OCI-LY3 (cell line): ENCODE data around the gene GNG12.
A peak's percentile ranks its signal among the peaks of the same experiment; 100 is the strongest.

ENCODE experiments used
- H2AFZ ChIP-seq: fragments of 200-600, 300-600 bp; shearing (Covaris generic); 2 replicates; pipeline ENCODE4 v1.6.0; 2014; ENCODE audit warnings: antibody characterized with exemption, low read depth, low read length
- H3K27ac ChIP-seq: fragments of 200-600, 300-600 bp; sonication (generic); 2 replicates; pipeline ENCODE4 v1.5.1; 2014; ENCODE audit warnings: mild to moderate bottlenecking, low read length, moderate library complexity, mixed read lengths
- H3K27me3 ChIP-seq: fragments of 200-600, 300-600 bp; sonication (generic); 2 replicates; pipeline ENCODE4 v1.6.1; 2014; ENCODE audit warnings: low read depth, low read length, mixed read lengths
- H3K36me3 ChIP-seq: fragments of 200-600, 300-600 bp; sonication (generic); replicated peaks from 2 replicates; pipeline ENCODE3; 2014; ENCODE audit warnings: low read depth, low read length, mixed read lengths
- H3K4me1 ChIP-seq: fragments of 300-600, 200-600 bp; sonication (generic); 2 replicates; pipeline ENCODE4 v1.6.1; 2014; ENCODE audit warnings: low read length, mixed read lengths
- H3K4me2 ChIP-seq: fragments of 200-600, 300-600 bp; sonication (generic); 2 replicates; pipeline ENCODE4 v1.6.1; 2014; ENCODE audit warnings: low read length, mixed read lengths
- H3K4me3 ChIP-seq: fragments of 300-600, 200-600 bp; sonication (generic); 2 replicates; pipeline ENCODE4 v1.5.1; 2014; ENCODE audit warnings: antibody characterized with exemption, mild to moderate bottlenecking, low read length, moderate library complexity
- H3K79me2 ChIP-seq: fragments of 300-600, 200-600 bp; shearing (Covaris generic); 2 replicates; pipeline ENCODE4 v1.6.1; 2014; ENCODE audit warnings: mild to moderate bottlenecking, low read length, mixed read lengths
- H3K9ac ChIP-seq: fragments of 300-600, 200-600 bp; shearing (Covaris generic); 2 replicates; pipeline ENCODE4 v1.6.0; 2014; ENCODE audit warnings: mild to moderate bottlenecking, low read length, moderate library complexity
- H3K9me3 ChIP-seq: fragments of 200-600, 300-600 bp; shearing (Covaris generic); 2 replicates; pipeline ENCODE4 v1.6.1; 2014; ENCODE audit warnings: low read length, mixed read lengths; ENCODE audit not compliant: insufficient read depth
- H4K20me1 ChIP-seq: fragments of 200-600, 300-600 bp; sonication (generic); 2 replicates; pipeline ENCODE4 v1.6.1; 2016; ENCODE audit warnings: low read length, mixed read lengths; ENCODE audit not compliant: insufficient read depth
- EZH2phosphoT487 ChIP-seq: fragments of 200-600 bp; shearing (Covaris generic); IDR thresholded peaks from 2 replicates; pipeline ENCODE4 v1.6.1; 2018; ENCODE audit warnings: antibody characterized with exemption, mixed run types, low read depth
- TF ChIP-seq, protein P1 (sequence below): fragments of 200-600, 300-600 bp; sonication (generic); IDR thresholded peaks from 2 replicates; pipeline ENCODE4 v1.5.1; 2014; ENCODE audit warnings: antibody characterized with exemption, low read length, low read depth

GNG12 gene

DNA sequence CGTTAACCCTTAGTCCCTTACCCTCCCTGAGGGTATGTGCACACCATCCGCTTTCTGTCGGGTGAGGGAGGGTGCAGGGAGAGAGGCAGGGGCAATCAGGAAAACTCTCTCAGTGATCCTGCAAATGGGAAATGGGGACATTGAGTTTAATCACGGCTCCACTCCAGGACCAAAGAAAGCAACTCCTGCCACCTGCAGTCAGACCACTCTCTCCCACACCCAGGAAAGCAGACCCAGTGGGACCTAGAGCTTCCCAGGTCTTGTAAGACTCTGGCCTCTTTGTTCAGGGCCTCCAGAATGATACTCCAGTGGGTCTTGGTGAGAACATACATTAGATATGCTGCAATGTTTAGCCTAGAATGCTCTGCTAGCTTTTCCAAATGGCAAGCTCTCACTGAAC lies 71.5 kb downstream of the GNG12 start:
- Histone ChIP-seq H3K27ac (no peak overlapping the region), H3K9me3 (no peaks in the 10 kb centered on the region), H3K4me2 (no peak overlapping the region), H2AFZ (no peak overlapping the region), H3K79me2 (no peaks in the 10 kb centered on the region), H3K36me3 (no peaks in the 10 kb centered on the region), H3K27me3 (no peaks in the 10 kb centered on the region), H3K4me1 (peaks cover 7% of the 10 kb centered on the region; the same call in 1 of the 2 replicates), H3K9ac (no peak overlapping the region), H4K20me1 (no peaks in the 10 kb centered on the region), H3K4me3 (no peak overlapping the region)
- TF ChIP-seq EZH2phosphoT487: no peak
- TF ChIP-seq, protein P1, sequence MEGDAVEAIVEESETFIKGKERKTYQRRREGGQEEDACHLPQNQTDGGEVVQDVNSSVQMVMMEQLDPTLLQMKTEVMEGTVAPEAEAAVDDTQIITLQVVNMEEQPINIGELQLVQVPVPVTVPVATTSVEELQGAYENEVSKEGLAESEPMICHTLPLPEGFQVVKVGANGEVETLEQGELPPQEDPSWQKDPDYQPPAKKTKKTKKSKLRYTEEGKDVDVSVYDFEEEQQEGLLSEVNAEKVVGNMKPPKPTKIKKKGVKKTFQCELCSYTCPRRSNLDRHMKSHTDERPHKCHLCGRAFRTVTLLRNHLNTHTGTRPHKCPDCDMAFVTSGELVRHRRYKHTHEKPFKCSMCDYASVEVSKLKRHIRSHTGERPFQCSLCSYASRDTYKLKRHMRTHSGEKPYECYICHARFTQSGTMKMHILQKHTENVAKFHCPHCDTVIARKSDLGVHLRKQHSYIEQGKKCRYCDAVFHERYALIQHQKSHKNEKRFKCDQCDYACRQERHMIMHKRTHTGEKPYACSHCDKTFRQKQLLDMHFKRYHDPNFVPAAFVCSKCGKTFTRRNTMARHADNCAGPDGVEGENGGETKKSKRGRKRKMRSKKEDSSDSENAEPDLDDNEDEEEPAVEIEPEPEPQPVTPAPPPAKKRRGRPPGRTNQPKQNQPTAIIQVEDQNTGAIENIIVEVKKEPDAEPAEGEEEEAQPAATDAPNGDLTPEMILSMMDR: no peak

DNA sequence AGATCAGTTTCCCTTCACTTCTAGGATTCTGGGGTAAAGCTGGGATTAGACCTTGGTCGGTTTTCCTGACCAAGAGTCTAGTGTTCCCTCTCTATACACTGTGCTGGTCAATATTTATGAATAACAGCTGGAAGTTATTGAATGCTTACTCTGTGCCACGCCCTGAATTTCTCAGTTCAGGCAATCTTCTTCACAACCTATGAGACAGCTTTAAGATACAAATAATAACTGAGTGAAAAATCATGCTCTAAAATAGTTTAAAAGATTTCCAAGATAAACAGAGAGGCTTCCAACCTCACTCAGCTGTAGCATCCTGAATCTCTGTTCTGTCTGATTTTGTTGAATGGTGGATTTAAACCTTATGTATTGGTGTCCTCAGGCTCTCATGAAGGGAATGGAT lies 72.2 kb downstream of the GNG12 start:
- Histone ChIP-seq H3K36me3 (no peaks in the 10 kb centered on the region), H3K4me1 (peaks cover 7% of the 10 kb centered on the region; the same call in 1 of the 2 replicates), H3K79me2 (no peaks in the 10 kb centered on the region), H3K9ac (no peak overlapping the region), H3K27ac (no peak overlapping the region), H3K4me3 (no peak overlapping the region), H4K20me1 (no peaks in the 10 kb centered on the region), H2AFZ (no peak overlapping the region), H3K27me3 (no peaks in the 10 kb centered on the region), H3K9me3 (no peaks in the 10 kb centered on the region), H3K4me2 (no peak overlapping the region)
- no peak for TF ChIP-seq EZH2phosphoT487
- TF ChIP-seq, protein P1: no peak

DNA sequence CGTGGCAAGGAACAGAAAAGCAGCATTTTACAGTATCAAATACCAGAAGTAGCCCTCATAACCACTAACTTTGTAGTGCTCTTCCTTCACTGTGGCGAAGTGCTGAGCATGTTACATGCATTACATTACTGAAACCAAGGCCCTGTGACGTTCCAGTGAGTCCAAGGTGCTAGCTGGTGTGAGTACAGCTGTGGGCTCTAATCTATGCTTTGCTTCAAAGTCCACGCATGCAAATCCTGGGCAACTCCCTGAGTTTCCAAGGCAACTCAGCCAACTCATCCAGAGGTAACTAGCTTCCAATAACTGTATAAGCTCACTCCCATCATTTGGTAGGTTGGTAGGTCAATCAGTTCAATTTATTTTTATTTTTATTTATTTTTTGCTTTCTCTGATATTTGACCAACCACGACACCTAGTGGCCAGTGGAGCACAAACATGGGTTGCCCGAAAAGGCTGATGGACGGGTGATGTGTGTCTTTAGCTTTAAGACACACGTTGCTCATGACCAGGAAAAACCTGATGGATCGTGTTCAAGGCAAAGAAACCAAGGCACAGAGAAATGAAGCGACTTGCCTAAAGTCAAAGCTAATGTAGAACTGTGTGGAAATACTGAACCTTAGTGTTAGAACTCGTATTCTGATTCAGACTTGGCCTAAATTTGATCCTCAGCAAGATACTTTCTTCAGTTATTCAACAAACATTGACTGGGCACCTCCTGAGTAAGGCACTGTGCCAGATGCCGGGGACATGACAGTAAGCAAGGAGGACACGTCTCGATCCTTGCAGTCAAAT lies 73.0 kb downstream of the GNG12 start:
- Histone ChIP-seq H3K27ac (no peak overlapping the region), H3K9me3 (no peaks in the 10 kb centered on the region), H3K9ac (no peak overlapping the region)

DNA sequence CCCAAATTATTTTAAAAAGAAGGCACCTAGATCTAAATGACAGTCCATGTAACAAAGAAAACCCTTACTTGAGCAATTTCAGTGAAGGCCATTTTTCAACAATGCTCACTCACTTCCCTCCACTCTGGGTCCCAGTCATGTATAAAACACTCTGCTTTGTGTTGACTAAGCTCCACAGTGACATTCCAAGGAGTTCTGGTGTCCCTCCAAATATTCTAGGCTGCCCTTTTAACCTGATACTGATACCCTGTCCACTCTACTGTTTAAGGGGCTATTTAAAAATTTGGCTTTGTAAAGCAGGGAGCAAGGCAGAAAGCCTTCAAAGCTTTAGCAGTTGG lies 73.6 kb downstream of the GNG12 start:
- Histone ChIP-seq H3K27me3 (no peaks in the 10 kb centered on the region), H3K27ac (no peak overlapping the region), H3K4me2 (peak overlapping the region; percentile 25), H3K4me3 (no peak overlapping the region), H4K20me1 (no peaks in the 10 kb centered on the region), H2AFZ (peak overlapping the region; percentile 61; the same call in 1 of the 2 replicates), H3K4me1 (peaks cover 21% of the 10 kb centered on the region), H3K9ac (no peak overlapping the region), H3K9me3 (no peaks in the 10 kb centered on the region), H3K79me2 (no peaks in the 10 kb centered on the region), H3K36me3 (no peaks in the 10 kb centered on the region)
- no peak for TF ChIP-seq EZH2phosphoT487
- TF ChIP-seq, protein P1: no peak

More for the DNA sequence above, 73.0 kb downstream of the GNG12 start:
- Histone ChIP-seq H3K79me2 (no peaks in the 10 kb centered on the region), H3K4me3 (no peak overlapping the region), H4K20me1 (no peaks in the 10 kb centered on the region), H2AFZ (peak overlapping the region; percentile 61), H3K27me3 (no peaks in the 10 kb centered on the region), H3K36me3 (no peaks in the 10 kb centered on the region), H3K4me2 (peak overlapping the region; percentile 25), H3K4me1 (peaks cover 15% of the 10 kb centered on the region)
- TF ChIP-seq, protein P1: peak; percentile 65
- no peak for TF ChIP-seq EZH2phosphoT487
